GM21786 (cell line): ENCODE data around the gene SEC14L6.

ENCODE experiments used
- ATAC-seq: cut with Tn5 transposase; IDR thresholded peaks from one replicate; pipeline ENCODE4 v1.9.1; 2021; ENCODE audit not compliant: unreplicated experiment

SEC14L6 gene

DNA sequence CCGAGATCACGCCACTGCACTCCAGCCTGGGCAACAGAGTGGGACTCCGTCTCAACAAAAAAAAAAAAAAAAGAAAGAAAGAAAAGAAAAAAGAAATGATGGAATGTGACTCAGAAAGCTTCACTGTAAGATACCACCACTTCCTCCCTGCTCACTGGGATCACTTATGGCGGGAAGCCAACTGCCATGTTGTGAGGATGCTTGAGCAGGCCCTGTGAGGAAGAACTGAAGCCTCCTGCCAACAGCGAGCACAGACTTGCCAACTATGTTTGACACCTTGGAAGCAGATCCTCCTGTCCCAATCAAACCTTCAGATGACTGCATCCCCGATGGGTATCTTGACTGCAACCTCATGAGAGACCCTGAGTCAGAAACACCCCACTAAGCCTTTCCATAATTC is 8.3 kb downstream of the SEC14L6 start:
- no peak for ATAC-seq

DNA sequence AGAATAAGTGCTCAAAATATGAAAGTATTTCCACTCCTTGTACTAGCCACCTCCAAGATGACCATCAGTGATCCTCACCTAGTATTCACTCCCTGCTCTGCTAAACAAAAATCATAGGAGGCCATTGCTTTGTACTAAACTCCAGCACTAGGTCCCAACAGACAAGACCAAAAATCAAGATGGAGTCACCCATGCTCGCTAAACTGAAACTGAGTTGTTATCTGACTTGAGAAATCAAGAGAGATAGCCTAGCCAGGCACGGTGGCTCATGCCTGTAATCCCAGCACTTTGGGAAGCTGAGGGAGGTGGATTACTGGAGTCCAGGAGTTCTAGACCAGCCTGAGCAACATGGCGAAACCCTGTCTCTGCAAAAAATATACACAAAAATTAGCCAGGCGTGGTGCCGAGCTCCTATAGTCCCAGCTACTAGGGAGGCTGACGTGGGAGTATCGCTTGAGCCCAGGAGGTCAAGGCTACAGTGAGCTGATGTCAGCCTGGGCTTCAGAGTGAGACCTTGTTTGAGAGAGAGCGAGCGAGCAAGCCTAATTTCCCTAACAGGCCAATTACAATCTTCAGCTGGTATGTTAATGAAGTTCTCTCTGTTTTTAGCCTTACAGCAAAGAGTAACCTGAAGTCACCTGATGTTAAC is 9.3 kb downstream of the SEC14L6 start:
- no peak for ATAC-seq

DNA sequence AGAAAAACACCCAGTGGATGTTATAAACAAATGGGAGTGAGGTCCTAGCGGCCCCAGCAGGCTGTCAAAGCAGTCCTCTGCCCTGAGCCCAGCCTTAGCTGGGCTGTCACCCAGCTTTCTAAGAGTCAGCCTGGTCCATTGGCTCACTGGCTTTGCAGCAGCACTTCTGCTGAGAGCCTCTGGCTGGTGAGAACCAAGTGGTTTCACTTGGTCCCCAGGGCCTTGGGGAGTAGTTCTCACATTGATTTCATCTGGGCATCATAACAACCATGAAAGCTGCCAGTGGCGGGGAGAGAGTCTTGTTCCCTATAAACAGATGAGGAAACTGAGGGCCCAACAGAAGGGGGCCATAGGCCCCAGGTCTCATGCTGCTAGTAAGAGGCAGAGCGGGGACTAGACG is 11.4 kb downstream of the SEC14L6 start:
- ATAC-seq = no peak

DNA sequence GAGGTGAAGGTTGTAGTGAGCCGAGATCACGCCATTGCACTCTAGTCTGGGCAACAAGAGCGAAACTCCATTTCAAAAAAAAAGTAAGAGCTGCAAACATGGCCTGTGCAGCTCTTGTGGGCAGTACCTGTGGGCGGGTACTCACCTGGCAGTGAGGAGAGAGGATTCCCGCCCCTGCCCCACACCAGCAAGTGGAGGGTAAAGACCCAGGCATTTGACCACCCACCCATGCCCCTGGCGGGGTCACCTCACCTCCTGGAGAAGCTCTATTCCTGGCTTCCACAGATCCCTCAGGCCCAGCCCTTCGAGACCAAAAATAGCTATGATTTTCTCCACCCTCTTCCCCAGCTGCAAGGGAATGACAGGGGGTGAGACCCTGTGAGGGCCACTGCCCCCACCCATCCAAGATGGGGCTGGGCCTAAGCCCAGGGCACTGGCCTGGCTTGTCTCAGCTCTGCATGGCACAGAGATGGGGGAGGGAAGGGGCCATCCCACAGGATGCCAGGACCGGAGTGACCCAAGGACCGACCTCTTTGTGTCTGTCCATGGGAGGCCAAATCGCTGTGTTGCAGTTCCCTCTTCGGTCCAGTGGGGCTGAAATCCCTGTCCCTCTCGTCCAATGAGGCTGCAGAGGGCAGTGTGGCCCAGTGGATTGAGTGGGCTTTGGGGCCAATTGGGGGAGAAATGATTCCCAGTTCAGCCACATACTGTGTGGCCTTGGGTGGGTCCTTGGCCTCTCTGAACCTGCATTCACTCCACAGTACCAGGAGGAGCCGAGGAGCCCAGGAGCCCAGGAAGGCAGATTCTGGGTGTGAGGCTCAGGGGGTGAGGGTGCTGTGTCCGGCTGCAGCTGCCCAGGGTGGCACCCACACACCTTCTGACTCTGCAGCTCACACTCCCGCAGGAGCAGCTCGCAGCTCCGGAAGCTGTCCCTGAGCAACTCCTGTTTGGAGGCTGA is 14.6 kb downstream of the SEC14L6 start:
- ATAC-seq = no peak

DNA sequence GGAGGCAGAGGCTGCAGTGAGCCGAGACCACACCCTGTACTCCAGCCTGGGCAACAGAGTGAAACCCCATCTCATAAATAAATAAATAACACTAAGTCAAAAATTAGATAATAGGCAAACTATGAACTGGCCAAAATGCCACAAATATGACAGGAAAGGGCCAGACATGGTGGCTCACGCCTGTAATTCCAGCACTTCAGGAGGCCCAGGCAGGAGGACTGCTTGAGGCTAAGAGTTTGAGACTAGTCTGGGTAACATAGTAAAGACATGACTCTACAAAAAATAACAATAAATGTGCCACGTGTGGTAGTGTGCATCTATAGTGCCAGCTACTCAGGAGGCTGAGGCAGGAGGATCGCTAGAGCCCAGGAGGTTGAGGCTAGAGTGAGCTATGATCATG is 19.9 kb downstream of the SEC14L6 start:
- ATAC-seq = no peak

DNA sequence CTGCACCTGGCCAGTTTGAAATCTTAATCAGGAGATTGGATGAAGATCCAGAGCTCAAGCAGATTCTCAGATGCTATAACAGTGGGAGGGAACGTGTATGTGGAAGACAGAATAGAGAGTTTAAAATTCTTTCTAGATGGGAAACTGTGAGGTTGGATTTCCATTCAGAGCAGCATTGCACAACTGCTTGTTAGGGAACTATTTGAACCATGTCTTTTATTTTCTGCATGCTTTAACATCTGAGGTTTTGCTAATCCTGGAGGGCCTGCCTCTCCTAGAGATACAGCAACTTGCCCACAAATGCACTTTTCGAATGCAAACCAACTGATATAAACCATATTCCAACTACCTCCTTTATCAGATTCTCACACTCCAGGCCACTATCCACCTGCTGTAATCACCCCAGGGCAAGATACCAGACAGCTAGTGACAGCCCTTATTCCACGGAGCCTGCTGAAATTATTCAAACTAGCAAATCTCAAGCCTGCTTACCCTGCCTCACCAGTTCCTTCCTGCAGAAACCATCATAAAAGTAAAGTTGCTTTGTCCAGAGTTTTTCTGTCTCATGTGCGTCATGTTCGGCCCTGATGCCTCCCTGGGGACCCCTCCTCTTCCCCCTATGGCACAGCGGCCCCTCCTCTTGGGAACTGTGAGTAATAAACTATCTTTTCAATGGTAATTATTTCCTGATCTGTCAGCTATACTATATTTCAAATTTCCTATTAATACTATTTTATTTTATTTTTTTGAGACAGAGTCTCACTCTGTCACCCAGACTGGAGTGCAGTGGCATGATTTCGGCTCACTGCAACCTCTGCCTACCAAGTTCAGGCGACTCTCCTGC is 22.7 kb downstream of the SEC14L6 start:
- ATAC-seq = no peak

DNA sequence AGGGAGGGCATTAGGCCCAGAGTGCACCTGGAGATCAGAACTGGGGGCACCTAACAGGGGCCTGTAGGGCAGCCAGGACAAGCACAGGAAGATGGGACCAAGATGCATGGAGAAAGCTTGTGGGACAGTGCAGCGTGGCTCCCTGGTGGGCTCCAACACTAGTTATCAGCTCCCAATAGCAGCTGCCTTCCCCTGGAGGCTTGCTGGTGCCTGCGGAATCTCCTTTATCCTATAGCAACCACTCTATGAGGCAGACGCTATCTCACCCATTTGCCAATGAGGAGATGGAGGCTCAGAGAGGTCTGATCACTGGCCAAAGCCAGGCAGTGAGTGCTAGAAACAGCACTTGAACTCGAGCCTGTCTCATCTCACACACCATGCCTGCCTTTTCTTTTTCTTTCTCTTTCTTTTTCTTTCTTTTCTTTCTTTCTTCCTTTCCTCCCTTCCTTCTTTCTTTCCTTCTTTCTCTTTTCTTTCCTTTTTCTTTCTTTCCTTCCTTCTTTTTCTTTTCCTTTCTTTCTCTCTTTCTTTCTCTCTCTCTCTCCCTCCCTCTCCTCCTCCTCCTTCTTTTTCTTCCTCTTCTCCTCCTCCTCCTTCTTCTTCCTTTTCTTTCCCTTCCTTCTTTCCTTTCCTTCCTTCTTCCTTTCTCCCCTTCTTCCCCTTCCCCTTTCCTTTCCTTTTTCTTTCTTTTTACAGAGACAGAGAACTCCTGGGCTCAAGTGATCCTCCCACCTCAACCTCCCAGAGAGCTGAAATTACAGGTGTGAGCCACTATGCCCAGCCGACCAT is 25.0 kb downstream of the SEC14L6 start:
- no peak for ATAC-seq

DNA sequence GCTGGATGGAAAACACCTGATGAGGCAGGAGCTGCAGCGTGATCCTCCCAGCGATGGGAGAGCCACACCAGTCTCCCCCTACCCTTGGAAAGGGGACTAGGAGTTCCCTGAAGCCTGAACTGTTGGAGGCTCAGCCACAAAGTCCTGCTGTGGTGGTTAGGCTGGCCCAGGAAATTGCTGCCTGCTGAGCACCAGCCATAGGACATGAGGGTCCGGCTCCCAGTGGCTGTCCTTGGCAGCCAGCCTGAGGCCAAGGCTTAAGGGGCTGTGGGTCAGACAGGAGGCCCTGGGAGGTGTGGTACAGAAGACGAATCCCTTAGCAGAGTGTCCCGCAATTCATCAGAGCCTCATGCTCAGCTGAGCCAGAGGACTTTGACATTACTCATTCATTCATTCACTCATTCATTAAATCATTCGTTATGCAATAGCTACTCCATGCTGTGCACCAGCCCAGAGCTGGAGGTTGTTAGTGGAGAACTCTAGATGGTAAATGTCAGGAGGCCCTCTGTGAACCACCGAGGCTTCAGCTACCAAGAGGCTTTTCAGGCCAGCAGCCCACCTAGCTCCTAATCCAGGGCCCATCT is 26.6 kb downstream of the SEC14L6 start:
- ATAC-seq = no peak

DNA sequence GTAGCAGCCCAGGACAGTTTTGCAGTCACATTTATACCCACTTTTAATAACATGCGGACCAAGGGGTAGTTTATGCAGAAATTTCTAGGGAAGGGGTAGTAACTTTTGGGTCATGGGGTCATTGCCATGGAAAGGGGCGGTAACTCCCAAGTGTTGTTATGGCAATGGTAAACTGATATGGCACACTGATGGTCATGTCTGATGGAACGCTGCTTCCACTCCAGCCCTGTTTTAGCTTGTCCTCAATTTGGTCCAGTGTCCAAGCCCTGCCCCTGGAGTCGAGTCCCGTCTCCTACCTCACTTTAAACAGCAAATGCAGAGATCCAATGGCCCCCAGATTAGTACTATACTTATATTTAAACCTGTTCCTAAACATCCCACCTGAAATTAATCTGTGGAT is 29.8 kb downstream of the SEC14L6 start:
- ATAC-seq = no peak

DNA sequence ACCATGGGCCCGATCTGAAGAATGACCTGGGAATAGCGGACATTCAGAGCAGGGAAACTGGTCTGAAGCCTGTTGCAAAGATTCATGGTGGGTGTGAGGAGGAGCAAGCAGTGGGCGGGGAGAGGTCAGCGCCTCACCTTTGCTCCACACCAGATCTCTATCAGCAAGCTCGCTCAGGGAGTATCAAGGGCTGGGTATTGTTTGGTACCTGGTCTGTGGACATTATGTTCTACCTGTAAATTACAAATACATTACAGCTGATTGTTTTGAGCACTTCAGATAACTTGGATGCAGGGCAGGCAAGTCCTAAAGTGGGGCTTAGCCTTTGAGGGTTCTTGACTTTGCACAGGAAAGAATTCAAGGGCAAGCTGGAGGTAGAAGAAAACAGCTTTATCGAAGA is 30.3 kb downstream of the SEC14L6 start:
- no peak for ATAC-seq

DNA sequence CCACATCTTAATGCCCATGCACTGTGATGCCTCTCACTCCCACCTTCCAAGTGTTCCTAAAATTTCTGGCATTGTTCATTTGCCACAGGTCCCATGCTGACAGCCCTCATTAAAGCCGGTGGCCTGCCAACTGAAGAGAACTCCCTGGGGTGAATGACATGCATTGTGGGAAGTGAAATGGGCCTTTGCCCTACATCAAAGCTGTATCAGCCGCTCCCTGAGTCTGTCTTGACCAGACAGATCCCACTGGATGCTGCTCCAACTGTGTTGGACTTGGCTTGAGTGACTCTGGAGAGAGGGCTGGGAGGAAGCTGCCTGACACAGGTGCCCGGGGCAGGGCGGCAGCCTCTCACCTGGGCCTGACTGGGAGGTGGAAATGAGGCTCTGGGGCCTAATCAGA is 32.3 kb downstream of the SEC14L6 start:
- no peak for ATAC-seq

DNA sequence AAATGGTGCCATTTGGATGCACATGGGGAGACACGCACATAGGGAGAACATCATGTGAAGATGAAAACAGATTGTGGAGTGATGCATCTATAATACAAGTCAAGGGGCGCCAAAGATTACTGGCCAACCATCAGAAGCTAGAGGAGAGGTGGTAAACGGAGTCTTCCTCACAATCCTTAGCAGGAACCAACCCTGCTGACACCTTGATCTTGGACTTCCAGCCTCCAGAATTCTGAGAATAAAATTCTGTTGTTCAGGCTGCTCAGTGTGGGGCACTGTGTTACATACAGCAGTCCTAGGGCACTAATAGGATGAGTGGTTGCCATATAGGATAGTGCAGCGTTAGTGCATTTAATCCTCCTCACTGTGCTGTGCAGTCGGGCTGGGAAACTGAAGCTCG is 33.1 kb downstream of the SEC14L6 start:
- no peak for ATAC-seq

DNA sequence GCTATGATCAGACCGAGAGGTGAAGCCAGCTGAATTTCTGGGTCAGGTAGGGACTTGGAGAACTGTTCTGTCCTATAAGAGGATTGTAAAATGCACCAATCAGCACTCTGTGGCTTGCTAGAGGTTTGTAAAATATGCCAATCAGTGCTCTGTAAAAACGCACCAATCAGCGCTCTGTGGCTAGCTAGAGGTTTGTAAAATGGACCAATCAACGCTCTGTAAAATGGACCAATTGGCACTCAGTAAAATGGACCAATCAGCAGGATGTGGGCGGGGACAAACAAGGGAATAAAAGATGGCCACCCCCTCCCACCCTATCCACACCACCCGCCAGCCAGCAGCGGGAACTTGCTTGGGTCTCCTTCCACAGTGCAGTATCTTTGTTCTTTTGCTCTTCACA is 34.6 kb downstream of the SEC14L6 start:
- no peak for ATAC-seq

DNA sequence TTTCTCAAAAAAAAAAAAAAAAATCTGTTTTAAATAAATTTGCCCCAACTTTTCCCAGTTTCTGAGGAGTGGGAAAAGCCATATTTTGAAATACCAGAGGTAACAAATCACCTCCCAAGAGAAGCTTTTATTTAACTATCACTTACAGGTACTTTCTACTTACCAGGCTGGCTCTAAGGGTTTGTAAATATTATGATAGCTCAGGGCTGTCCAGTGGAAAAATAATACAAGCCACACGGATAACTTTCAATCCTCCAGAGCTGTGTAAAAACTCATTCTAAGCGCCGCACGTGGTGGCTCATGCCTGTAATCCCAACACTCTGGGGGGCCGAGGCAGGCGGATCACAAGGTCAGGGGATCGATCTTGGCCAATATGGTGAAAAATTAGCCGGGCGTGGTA is 35.4 kb downstream of the SEC14L6 start:
- no peak for ATAC-seq

DNA sequence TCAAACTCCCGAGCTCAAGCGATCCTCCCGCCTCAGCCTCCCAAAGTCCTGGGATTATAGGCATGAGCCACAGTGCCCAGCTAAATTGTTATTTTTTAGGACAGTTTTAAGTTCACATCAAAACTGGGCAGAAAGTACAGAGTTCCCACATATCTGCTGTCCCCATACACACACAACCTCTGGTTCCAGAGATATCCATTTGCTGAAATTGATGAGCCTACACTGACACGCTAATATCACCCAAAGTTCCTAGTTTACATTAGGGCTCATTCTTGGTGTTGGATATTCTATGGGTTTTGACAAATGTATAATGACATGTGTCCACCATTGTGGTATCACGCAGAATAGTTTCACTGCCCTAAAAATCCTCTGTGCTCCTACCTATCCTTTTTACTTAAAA is 38.3 kb downstream of the SEC14L6 start:
- ATAC-seq = no peak

DNA sequence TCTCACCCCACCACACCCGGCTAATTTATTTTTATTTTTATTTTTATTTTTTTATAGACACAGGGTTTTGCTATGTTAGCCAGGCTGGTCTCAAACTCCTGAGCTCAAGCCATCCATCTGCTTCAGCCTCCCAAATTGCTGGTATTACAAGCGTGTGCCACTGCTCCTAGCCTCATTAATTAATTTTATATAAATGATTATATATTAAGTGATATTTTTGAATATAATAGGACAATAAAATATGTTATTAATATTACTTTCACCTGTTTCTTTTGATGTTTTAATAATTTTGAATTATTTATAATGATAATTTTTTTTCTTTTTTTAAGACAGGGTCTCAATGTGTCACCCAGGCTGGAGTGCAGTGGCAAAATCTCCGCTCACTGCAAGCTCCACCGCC is 38.9 kb downstream of the SEC14L6 start:
- no peak for ATAC-seq

DNA sequence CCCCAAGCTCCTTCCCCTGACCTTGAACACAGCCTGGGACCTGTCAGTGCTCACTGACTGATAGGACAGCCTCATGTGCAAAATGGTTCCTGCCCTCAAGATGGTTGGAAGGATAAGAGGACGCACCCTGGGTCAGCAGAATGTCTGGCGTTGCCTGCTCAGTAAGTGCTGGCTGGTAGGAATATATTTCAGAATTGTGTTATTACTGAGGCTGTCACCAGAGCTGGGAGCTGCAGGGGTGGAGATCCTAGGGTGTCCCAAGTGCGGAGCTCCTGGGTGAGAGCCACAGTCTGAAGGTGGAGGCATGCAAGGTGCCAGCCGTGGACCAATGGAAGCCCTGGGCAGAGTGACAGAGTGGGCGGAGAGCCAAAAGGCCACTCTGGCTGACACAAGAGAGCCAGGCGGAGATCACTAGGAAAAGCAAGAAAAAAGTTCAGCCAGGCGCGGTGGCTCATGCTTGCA is 40.0 kb downstream of the SEC14L6 start:
- ATAC-seq = no peak

DNA sequence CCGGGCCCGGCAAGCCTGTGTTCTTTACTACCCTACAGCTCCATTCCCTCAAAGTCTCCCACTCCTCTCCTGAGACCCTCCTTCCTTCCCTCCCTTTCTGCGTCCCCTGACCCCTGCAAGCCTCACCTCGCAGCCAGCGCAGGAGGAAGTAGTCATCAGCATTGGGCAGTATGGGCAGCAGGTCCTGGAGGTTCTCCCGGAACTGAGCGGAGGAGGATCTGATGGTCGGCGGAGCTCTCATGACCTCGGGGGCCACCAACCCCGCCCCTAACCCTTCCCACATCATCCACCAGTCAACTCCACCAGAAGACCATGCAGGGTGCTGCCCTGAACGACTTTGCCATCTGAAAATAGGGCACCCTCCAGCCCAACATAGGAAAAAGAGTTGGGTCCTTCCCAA is 43.0 kb downstream of the SEC14L6 start:
- no peak for ATAC-seq

DNA sequence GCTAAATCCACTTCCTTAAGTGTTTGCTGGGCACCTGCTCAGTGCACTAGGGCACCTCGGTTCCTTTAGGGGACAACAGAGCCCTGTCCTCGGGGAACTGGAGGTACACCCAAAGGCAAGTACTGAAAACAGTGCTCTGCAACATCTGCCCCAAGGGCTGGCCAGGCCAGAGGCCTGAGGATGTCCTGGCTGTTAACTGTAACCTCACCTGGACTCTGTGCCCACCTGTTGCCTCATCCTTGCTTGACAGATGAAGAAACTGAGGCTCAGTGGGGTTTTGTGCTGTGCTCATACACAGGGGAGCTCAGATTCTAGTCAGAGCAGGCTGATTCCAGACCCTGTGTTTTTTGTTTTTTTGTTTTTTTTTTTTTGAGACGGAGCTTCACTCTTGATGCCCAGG is 43.6 kb downstream of the SEC14L6 start:
- no peak for ATAC-seq

DNA sequence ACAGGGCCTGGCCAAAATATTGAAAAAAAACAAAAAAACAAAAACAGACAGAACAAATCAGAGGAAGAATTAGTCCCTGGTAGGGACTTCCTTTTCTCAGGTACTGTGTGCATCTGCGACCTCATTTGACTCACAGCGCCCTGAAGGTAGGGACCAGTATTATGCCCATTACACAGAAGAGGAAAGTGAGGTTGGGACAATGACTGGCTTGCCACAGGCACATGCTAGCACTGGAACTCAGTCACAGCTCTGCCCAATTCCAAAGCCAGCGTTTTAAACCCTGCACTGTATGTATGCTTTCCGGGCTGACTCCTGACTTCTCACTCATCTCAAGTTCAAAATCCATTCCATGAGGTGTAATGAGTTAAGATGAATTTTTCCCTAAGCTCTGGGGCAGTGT is 44.4 kb downstream of the SEC14L6 start:
- no peak for ATAC-seq
